Astrocyte of the cerebellum (primary cell): Measurements from ENCODE around the gene MYBPC1.

Source experiments
- DNase-seq: peaks from one replicate; pipeline ENCODE4 v3.0.0-alpha.2; 2011; ENCODE audit warnings: low read depth
- H3K4me3 ChIP-seq: 2 replicates; pipeline ENCODE4 v1.5.1; 2011; ENCODE audit warnings: mild to moderate bottlenecking, low read depth, low read length, moderate library complexity
- CTCF ChIP-seq: IDR thresholded peaks from 2 replicates; pipeline ENCODE4 v1.5.1; 2012; ENCODE audit warnings: low read length, low read depth, moderate library complexity, mild to moderate bottlenecking; ENCODE audit errors: missing control alignments
- in situ Hi-C: cut with HindIII; loops from 2 replicates; pipeline ENCODE4 v1.10.0; 2017; ENCODE audit warnings: low sequenced_read_pairs

MYBPC1 gene

GRCh38 chr12:101597164-101597563, 2.4 kb downstream of the MYBPC1 start:
- no peak for TF ChIP-seq CTCF
- no peak for DNase-seq
- in situ Hi-C loops: no loop called here
- no peak overlapping the region for H3K4me3 ChIP-seq

- TF ChIP-seq CTCF: no peak
- in situ Hi-C loops: no loop called here
- DNase-seq: no peak
- no peak overlapping the region for H3K4me3 ChIP-seq
Measured at GRCh38 chr12:101598483-101598882, 3.7 kb downstream of the MYBPC1 start.

GRCh38 chr12:101599311-101599710, 4.5 kb downstream of the MYBPC1 start:
- H3K4me3 ChIP-seq: no peak overlapping the region
- in situ Hi-C loops: no loop called here
- no peak for TF ChIP-seq CTCF
- no peak for DNase-seq

- in situ Hi-C loops: no loop called here
- DNase-seq: no peak
- H3K4me3 ChIP-seq: no peak overlapping the region
- TF ChIP-seq CTCF: no peak
Measured at GRCh38 chr12:101599771-101600484, 5.2 kb downstream of the MYBPC1 start.

GRCh38 chr12:101604132-101604531, 9.4 kb downstream of the MYBPC1 start:
- no peak for DNase-seq
- in situ Hi-C loops: no loop called here
- no peak for TF ChIP-seq CTCF
- no peak overlapping the region for H3K4me3 ChIP-seq

GRCh38 chr12:101607894-101608293, 13.1 kb downstream of the MYBPC1 start:
- DNase-seq: no peak
- in situ Hi-C loops: no loop called here
- TF ChIP-seq CTCF: no peak
- no peak overlapping the region for H3K4me3 ChIP-seq
